Measurements from ENCODE around the gene INTS1. TPM values are rescaled to one million over a fixed set of nuclear protein-coding genes. Genes with fewer than 3 reads are reported as not detected.

Gene INTS1
- polyA plus RNA-seq, 4 donors, result 55.4 to 96.1 (median 57.7) TPM

Other genes with a start within 250 kb of the INTS1 start
- gene MICALL2, start 44.9 kb downstream of the INTS1 start, polyA plus RNA-seq (ENCODE audit: insufficient read length in 4 of 4), result 10 to 100 TPM in 1 of 4 donors, 1 to 10 TPM in 3; 5.4 to 16.3 (median 7.0) TPM
- 10 to 100 TPM in 2 of 4 donors, 1 to 10 TPM in 2; 4.4 to 14.8 (median 8.8) TPM for gene MAFK, start 26.3 kb upstream of the INTS1 start, polyA plus RNA-seq (ENCODE audit: insufficient read length in 4 of 4)
- 10 to 100 TPM in 1 of 4 donors, 1 to 10 TPM in 2, under 1 TPM in 1; 0.31 to 10.7 (median 5.8) TPM for gene TMEM184A, start 51.8 kb upstream of the INTS1 start, polyA plus RNA-seq (ENCODE audit: insufficient read length in 4 of 4)
- gene PSMG3, start 65.6 kb upstream of the INTS1 start, polyA plus RNA-seq (ENCODE audit: insufficient read length in 4 of 4), result 10 to 100 TPM; 25.4 to 35.6 (median 31.2) TPM
- 10 to 100 TPM; 10.8 to 17.3 (median 11.6) TPM for gene ELFN1, start 165.9 kb upstream of the INTS1 start, polyA plus RNA-seq (ENCODE audit: insufficient read length in 4 of 4)

Data from left renal pelvis (tissue), 4 donors.